ENCODE results near the gene OR5AK2.
"Not testable (repeated sequence)": the region's sequence is repeated elsewhere in the genome, so short reads cannot be mapped to it uniquely, and the experiment has no call there.

Gene OR5AK2, protein sequence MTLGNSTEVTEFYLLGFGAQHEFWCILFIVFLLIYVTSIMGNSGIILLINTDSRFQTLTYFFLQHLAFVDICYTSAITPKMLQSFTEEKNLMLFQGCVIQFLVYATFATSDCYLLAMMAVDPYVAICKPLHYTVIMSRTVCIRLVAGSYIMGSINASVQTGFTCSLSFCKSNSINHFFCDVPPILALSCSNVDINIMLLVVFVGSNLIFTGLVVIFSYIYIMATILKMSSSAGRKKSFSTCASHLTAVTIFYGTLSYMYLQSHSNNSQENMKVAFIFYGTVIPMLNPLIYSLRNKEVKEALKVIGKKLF

DNA sequence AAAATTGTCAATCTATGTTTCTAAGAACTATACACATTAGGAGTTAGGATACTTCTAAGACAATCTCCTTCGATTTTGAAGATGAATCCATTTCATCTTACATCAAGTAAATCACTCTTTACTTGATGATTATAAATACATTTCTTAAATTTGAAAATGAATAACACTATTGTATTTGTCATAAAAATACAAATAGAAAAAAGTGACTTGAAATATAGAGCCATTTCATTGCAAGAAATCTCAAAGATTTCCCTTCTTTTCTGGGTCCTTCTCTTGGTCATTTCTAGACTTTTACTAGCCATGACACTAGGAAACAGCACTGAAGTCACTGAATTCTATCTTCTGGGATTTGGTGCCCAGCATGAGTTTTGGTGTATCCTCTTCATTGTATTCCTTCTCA, at the start of gene OR5AK2:
TSS of gene OR5AK2 (plus strand) at position 301 of the 400 bp plus-strand sequence. CDS start at position 301, 0 bp downstream.
- no peak within 1 kb of the TSS for H3K4me3 ChIP-seq (ENCODE audit: low read depth, low read length)
- TF ChIP-seq, protein P1, sequence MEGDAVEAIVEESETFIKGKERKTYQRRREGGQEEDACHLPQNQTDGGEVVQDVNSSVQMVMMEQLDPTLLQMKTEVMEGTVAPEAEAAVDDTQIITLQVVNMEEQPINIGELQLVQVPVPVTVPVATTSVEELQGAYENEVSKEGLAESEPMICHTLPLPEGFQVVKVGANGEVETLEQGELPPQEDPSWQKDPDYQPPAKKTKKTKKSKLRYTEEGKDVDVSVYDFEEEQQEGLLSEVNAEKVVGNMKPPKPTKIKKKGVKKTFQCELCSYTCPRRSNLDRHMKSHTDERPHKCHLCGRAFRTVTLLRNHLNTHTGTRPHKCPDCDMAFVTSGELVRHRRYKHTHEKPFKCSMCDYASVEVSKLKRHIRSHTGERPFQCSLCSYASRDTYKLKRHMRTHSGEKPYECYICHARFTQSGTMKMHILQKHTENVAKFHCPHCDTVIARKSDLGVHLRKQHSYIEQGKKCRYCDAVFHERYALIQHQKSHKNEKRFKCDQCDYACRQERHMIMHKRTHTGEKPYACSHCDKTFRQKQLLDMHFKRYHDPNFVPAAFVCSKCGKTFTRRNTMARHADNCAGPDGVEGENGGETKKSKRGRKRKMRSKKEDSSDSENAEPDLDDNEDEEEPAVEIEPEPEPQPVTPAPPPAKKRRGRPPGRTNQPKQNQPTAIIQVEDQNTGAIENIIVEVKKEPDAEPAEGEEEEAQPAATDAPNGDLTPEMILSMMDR (IDR thresholded peaks at IDR 0.05; ENCODE audit: low read depth, low read length) = no peak

DNA sequence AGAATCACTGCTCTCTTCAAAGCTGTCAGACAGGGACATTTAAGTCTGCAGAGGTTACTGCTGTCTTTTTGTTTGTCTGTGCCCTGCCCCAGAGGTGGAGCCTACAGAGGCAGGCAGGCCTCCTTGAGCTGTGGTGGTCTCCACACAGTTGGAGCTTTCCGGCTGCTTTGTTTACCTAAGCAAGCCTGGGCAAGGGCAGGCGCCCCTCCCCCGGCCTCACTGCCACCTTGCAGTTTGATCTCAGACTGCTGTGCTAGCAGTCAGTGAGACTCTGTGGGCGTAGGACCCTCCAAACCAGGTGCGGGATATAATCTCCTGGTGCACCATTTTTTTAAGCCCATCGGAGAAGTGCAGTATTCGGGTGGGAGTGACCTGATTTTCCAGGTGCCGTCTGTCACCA, 43.2 kb upstream of the OR5AK2 start:
- H3K4me3 ChIP-seq (ENCODE audit: low read depth, low read length) = not testable (repeated sequence)

DNA sequence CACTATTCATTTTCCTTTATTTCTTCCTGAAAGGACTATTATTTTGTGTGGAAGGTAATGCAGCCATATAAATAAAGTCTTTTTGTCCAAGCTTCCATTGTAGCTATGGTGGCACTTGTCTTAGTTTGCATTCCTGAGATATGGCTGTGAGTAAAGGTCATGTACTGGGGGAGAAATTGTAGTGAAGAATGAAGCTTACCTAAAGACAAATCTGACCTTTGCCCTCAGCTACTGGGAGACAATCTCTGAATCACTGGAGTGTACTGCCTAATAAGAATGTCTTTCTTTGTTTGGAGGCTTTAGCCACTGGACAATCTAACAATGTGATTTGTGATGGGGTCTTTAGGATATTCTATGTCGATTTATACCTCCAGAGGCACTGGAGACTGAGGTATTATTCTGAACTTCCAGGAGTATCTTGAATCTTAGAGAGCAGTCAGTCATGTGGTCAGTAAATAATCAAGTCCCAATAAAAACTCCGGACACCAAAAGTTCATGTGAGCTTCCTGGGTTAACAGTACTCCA, 39.7 kb upstream of the OR5AK2 start:
- H3K4me3 ChIP-seq (ENCODE audit: low read depth, low read length) = no peak overlapping the region
- TF ChIP-seq, protein P1 (IDR thresholded peaks at IDR 0.05; ENCODE audit: low read depth, low read length) = no peak

DNA sequence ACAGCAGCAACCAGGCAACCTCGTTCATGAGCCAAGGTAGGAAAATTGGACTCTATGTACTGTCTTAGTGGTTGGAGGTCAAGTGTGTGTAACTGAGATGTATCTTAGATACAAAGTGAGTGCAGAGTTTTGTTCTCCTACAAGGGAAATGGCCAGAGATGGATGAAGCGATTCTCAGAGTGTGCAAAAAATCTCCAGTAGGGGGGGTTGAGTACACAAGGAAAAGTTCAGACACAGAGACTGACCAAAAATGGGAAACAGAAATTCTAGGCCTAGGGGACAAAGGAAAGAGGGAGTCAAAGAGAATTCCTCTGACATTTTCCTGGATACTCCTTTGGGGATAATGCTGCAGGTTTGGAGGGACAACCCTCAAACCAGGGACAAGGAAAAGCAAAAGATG, 38.2 kb upstream of the OR5AK2 start:
- TF ChIP-seq, protein P1 (IDR thresholded peaks at IDR 0.05; ENCODE audit: low read depth, low read length) = no peak

DNA sequence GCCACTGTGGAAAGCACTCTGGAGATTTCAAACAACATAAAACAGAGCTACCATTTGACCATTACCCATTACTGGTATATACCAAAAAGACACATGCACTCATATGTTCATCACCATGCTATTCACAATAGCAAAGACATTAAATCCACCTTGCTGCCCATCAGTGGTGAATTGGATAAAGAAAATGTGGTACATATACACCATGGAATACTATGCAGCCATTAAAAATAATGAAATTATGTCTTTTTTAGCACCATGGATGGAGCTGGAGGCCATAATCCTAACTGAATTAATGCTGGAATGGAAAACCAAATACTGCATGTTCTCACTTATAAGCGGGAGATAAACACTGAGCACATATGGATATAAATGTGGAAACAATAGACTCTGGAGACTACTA, 34.8 kb upstream of the OR5AK2 start:
- not testable (repeated sequence) for H3K4me3 ChIP-seq (ENCODE audit: low read depth, low read length)

More for the DNA sequence above, 38.2 kb upstream of the OR5AK2 start:
- no peak overlapping the region for H3K4me3 ChIP-seq (ENCODE audit: low read depth, low read length)

DNA sequence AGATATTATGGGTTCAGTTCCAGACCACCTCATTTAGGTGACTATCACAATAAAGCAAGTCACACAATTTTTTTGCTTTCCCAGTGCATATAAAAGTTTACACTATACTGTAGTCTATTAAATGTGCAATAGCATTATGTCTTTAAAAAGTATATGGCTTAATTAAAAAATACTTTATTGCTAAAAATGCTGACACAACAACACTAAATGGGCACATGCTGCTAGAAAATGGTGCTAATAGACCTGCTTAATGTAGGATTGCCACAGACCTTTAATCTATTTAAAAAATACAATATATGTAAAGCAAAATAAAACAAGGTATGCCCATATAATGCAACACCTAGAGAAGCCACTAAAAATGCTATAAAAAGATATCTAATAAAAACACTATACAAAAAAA, 27.1 kb upstream of the OR5AK2 start:
- TF ChIP-seq, protein P1 (IDR thresholded peaks at IDR 0.05; ENCODE audit: low read depth, low read length) = no peak
- H3K4me3 ChIP-seq (ENCODE audit: low read depth, low read length) = no peak overlapping the region

DNA sequence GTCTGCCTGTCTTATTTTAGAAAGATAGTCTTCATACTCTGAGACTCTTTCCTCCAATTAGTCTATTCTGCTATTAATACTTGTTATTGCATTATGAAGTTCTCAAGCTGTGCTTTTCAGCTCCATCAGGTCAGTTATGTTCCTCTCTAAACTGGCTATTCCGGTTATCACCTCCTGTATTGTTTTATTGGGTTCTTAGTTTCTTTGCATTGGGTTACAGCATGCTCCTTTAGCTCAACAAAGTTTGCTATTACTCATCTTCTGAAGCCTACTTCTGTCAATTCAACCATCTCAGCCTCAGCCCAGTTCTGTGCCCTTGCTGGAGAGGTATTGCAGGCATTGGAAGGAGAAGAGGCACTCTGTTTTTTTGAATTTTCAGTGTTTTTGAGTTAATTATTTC, 21.0 kb upstream of the OR5AK2 start:
- TF ChIP-seq, protein P1 (IDR thresholded peaks at IDR 0.05; ENCODE audit: low read depth, low read length) = no peak
- no peak overlapping the region for H3K4me3 ChIP-seq (ENCODE audit: low read depth, low read length)

DNA sequence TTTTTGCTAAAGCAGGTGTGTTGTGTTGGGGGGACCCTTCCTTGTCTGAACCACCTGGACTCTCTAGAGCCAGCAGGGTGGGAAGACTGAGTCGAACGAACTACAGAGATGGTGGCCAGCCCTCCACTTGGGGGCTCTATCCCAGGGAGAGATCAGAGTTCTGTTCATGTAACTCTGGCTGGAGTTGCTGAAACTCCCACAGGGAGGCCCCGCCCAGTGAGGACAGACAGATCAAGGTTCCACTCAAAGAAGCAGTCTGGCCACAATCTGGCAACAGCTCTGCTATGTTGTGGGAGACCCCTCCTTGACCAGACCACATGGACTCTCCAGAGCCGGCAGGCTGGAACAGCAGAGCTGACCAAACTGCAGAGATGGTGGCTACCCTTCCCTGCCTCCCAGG, 20.2 kb upstream of the OR5AK2 start:
- TF ChIP-seq, protein P1 (IDR thresholded peaks at IDR 0.05; ENCODE audit: low read depth, low read length) = no peak

More for the DNA sequence above, 20.2 kb upstream of the OR5AK2 start:
- no peak overlapping the region for H3K4me3 ChIP-seq (ENCODE audit: low read depth, low read length)

Measured in WI38 (cell line).